Neural progenitor cell (in vitro differentiated cells): ENCODE measurements around the gene AP3S2.

ENCODE experiments used
- EZH2 ChIP-seq: fragments of 200-600 bp; sonication (generic); IDR thresholded peaks from 2 replicates; pipeline ENCODE4 v1.6.1; 2017; ENCODE audit warnings: antibody characterized with exemption, mild to moderate bottlenecking, moderate library complexity
- TF ChIP-seq, protein P1 (sequence below): fragments of 200-600 bp; sonication (generic); IDR thresholded peaks from 2 replicates; pipeline ENCODE4 v1.5.1; 2017; ENCODE audit warnings: antibody characterized with exemption, mild to moderate bottlenecking

DNA sequence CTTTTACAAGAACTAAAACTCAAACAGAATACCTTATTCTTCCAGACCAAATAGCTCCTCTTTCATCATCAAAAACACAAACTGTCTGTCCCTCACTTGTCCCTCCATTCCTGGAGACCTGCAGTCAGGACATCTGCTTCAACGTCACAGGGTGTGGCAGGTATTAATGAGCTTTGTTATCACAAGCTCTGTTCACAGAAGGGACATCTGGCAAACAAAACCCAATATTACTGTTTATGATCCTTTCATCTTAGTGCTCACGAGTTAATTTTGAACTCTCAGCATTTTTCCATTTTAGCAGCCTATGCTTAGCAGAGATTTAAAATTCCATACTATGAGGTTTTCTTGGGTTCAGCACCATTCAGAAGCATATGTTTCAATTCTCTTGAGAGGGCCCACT, 32.9 kb downstream of the AP3S2 start:
- TF ChIP-seq, protein P1, sequence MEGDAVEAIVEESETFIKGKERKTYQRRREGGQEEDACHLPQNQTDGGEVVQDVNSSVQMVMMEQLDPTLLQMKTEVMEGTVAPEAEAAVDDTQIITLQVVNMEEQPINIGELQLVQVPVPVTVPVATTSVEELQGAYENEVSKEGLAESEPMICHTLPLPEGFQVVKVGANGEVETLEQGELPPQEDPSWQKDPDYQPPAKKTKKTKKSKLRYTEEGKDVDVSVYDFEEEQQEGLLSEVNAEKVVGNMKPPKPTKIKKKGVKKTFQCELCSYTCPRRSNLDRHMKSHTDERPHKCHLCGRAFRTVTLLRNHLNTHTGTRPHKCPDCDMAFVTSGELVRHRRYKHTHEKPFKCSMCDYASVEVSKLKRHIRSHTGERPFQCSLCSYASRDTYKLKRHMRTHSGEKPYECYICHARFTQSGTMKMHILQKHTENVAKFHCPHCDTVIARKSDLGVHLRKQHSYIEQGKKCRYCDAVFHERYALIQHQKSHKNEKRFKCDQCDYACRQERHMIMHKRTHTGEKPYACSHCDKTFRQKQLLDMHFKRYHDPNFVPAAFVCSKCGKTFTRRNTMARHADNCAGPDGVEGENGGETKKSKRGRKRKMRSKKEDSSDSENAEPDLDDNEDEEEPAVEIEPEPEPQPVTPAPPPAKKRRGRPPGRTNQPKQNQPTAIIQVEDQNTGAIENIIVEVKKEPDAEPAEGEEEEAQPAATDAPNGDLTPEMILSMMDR = no peak
- no peak for TF ChIP-seq EZH2
